Measurements from ENCODE around the gene PSAPL1.

The PSAPL1 gene

DNA sequence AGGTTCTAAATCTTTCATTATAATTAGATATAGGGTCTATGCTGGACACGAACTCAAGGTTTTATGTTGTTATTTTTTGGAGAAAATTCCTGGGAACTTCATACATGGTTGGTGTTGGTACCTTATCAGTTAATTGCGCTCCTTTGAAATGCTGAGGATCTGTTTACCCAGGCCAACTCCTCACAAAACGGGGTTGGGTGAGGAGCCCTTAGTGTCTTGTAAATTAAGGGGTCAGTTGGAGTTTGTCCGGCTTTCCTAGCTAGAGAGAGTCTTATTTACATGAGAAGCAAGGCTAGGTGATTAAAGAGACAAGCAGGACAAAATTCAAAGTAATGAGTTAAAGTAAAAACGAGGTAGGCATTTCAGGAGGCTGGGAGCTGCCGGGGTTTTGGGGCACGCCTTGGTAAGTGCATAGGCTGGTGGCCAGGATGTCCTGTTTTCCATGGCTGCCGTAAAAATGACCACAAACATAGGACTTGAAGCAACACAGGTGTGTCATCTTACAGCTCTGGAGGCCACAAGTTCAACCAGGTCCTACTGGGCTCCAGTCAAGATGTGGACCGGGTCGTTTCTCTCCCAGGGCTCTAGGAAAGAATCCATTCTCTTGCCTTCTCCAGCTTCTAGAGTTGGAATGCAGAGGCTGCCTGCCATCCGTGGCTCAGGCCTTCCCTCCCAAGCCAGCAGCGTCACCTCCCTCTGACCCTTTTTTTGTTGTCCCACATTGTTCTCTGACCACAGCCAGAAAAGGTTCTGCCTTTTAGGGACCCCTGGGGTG, 19.8 kb downstream of the PSAPL1 start:
- H3K27me3 ChIP-seq (ENCODE audit: low read depth): peaks cover 21% of the 10 kb centered on the region; the same call in 1 of the 2 replicates
- no peak overlapping the region for H3K4me3 ChIP-seq
- H3K36me3 ChIP-seq (replicated peaks): no peaks in the 10 kb centered on the region
- DNase-seq (ENCODE audit: low spot score in 2 of 2): no peak
- no peaks in the 10 kb centered on the region for H3K9me3 ChIP-seq
- no peaks in the 10 kb centered on the region for H3K4me1 ChIP-seq
- in situ Hi-C loops (cut with MboI; ENCODE audit: low sequenced_read_pairs): no loop called here

DNA sequence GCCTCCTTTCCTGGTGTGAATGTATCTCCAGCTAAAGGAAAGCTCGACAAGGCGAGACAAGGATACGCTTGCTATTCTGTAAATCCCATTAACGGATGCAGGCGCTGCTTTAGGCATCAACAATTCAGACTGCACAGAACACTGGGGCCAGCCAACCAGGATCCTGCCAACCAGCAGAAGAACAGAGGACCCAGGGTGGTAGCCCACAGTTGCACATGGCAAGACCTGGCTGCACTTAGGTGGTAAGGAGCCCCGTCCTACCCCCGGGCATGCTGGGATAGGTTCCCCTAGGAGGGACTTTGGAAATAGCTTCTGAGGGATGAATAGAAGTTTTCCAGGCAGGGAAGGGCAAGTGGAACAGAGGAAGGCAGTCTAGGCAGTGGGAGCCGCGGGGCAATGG, 20.7 kb downstream of the PSAPL1 start:
- no peaks in the 10 kb centered on the region for H3K9me3 ChIP-seq
- DNase-seq (ENCODE audit: low spot score in 2 of 2): no peak
- no peak overlapping the region for H3K4me3 ChIP-seq
- no peaks in the 10 kb centered on the region for H3K4me1 ChIP-seq
- H3K27me3 ChIP-seq (ENCODE audit: low read depth): peaks cover 21% of the 10 kb centered on the region; the same call in 1 of the 2 replicates
- in situ Hi-C loops (cut with MboI; ENCODE audit: low sequenced_read_pairs): no loop called here
- no peaks in the 10 kb centered on the region for H3K36me3 ChIP-seq (replicated peaks)

- H3K4me1 ChIP-seq: no peaks in the 10 kb centered on the region
- peaks cover 21% of the 10 kb centered on the region; the same call in 1 of the 2 replicates for H3K27me3 ChIP-seq (ENCODE audit: low read depth)
- no peaks in the 10 kb centered on the region for H3K9me3 ChIP-seq
- DNase-seq (ENCODE audit: low spot score in 2 of 2): no peak
- in situ Hi-C loops (cut with MboI; ENCODE audit: low sequenced_read_pairs): no loop called here
- no peaks in the 10 kb centered on the region for H3K36me3 ChIP-seq (replicated peaks)
- H3K4me3 ChIP-seq: no peak overlapping the region
Measured at GRCh38 chr4:7412554-7412912, 22.2 kb downstream of the PSAPL1 start.

DNA sequence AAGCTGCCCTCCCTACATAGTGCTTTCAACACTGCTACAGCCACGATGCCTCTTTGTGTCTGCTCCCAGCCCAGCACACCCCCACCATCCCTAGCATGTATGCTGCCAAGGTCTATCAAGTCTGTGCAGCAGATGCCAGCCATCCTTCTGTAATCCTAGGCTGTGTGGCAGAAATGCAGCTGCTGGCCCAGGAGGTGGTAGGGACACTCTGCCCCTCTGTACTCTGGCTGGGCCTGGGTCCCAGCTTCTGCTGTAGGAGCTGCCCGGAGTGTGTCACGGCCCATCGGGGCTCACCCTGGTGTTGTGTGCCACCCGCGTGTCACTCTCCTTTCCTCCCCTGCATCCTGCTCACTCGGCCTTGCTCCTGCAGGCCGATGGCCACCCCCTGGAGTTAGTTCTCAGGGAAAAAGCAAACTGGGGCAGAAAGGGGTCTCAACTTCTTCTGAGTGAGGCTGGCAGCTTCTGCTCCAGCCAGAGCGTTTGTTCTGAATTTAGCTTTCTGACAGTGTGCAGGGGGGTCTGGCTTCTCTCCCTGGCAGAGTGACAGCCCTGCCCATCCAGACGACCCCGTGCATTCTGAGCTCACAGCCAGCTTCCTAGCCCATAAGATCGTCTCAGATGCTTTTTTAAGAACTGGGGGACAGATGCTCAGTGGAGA, 22.7 kb downstream of the PSAPL1 start:
- Histone ChIP-seq H3K4me1 (no peaks in the 10 kb centered on the region), H3K27me3 (ENCODE audit: low read depth) (peaks cover 22% of the 10 kb centered on the region; the same call in 1 of the 2 replicates), H3K4me3 (no peak overlapping the region), H3K36me3 (replicated peaks) (no peaks in the 10 kb centered on the region), H3K9me3 (no peaks in the 10 kb centered on the region)
- no peak for DNase-seq (ENCODE audit: low spot score in 2 of 2)
- in situ Hi-C loops (cut with MboI; ENCODE audit: low sequenced_read_pairs): no loop called here

GRCh38 chr4:7411491-7411890, 23.2 kb downstream of the PSAPL1 start:
- Histone ChIP-seq H3K36me3 (replicated peaks) (no peaks in the 10 kb centered on the region), H3K4me1 (no peaks in the 10 kb centered on the region), H3K27me3 (ENCODE audit: low read depth) (peaks cover 23% of the 10 kb centered on the region; the same call in 1 of the 2 replicates), H3K4me3 (no peak overlapping the region), H3K9me3 (no peaks in the 10 kb centered on the region)
- DNase-seq (ENCODE audit: low spot score in 2 of 2): no peak
- in situ Hi-C loops (cut with MboI; ENCODE audit: low sequenced_read_pairs): no loop called here

DNA sequence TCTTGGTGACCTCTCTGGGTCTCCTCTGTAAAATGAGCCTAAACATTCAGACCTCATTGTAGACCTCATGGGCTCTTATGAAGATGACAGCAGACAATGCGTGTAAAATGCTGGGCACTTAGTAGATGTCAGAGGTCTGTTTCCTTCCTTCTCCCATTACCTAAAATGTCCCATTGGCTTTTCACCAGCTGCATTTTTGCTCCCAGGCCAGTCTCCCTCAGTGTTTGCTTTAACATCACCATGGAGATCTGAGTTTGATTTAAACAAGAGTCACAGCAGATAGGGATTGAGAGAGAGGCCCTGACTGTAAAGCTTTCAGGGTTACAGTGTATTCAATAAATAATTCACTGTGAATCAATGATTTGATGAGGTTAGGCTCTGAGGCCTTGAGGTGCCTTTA, 24.3 kb downstream of the PSAPL1 start:
- Histone ChIP-seq H3K27me3 (ENCODE audit: low read depth) (peaks cover 23% of the 10 kb centered on the region; the same call in 1 of the 2 replicates), H3K4me1 (no peaks in the 10 kb centered on the region), H3K9me3 (no peaks in the 10 kb centered on the region), H3K4me3 (no peak overlapping the region), H3K36me3 (replicated peaks) (no peaks in the 10 kb centered on the region)
- in situ Hi-C loops (cut with MboI; ENCODE audit: low sequenced_read_pairs): no loop called here
- no peak for DNase-seq (ENCODE audit: low spot score in 2 of 2)

DNA sequence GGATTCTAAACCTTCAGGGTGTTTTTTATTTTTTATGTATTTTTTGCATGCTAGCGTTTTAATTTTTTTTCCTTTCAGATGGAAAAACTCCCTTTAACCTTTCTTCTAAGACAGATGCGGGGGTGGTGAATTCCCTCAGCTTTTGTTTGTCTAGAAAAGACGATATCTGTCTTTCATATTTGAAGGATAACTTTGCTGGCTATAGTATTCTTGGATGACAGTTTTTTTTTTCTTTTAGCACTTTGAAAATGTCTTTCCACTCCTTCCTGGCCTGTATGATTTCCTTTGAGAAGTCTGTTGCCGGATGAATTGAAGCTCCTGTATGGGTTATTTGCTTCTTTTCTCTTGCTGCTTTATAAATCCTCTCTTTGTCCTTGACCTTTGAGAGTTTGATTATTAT, 26.6 kb downstream of the PSAPL1 start:
- in situ Hi-C loops (cut with MboI; ENCODE audit: low sequenced_read_pairs): no loop called here
- no peak overlapping the region for H3K4me3 ChIP-seq
- H3K27me3 ChIP-seq (ENCODE audit: low read depth): peaks cover 12% of the 10 kb centered on the region; the same call in 1 of the 2 replicates
- DNase-seq (ENCODE audit: low spot score in 2 of 2): no peak
- no peaks in the 10 kb centered on the region for H3K4me1 ChIP-seq
- H3K9me3 ChIP-seq: no peaks in the 10 kb centered on the region
- no peaks in the 10 kb centered on the region for H3K36me3 ChIP-seq (replicated peaks)

GRCh38 chr4:7403001-7403400, 31.7 kb downstream of the PSAPL1 start:
- Histone ChIP-seq H3K4me3 (no peak overlapping the region), H3K36me3 (replicated peaks) (no peaks in the 10 kb centered on the region), H3K9me3 (no peaks in the 10 kb centered on the region), H3K27me3 (ENCODE audit: low read depth) (peaks cover 6% of the 10 kb centered on the region), H3K4me1 (no peaks in the 10 kb centered on the region)
- DNase-seq (ENCODE audit: low spot score in 2 of 2): no peak
- in situ Hi-C loops (cut with MboI; ENCODE audit: low sequenced_read_pairs): no loop called here

GRCh38 chr4:7402526-7402925, 32.2 kb downstream of the PSAPL1 start:
- in situ Hi-C loops (cut with MboI; ENCODE audit: low sequenced_read_pairs): no loop called here

DNA sequence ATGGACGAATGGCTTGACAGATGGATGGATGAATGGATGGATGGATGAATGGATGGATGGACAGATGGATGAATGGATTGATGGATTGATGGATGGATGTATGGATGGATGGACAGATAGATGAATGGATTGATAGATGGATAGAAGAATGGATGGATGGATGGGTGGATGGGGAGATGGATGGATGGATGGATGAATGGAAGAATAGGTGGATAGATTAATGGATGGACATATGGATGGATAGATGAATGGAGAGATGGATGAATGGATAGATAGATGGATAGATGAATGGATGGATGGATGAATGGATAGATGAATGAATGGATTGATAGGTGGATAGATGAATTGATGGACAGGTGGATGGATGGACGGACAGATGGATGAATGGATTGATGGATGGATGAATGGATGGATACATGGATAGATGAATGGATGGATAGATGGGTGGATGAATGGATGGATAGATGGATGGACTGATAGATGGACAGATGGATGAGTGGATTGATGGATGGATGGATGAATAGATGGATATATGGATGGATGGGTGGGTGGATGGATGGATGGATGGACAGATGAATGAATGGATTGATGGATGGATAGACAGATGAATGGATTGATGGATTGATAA, 33.9 kb downstream of the PSAPL1 start:
- Histone ChIP-seq H3K36me3 (replicated peaks) (no peaks in the 10 kb centered on the region), H3K4me3 (no peak overlapping the region), H3K4me1 (no peaks in the 10 kb centered on the region), H3K27me3 (ENCODE audit: low read depth) (peaks cover 17% of the 10 kb centered on the region), H3K9me3 (no peaks in the 10 kb centered on the region)
- in situ Hi-C loops (cut with MboI; ENCODE audit: low sequenced_read_pairs): no loop called here
- DNase-seq (ENCODE audit: low spot score in 2 of 2): no peak

More at GRCh38 chr4:7402526-7402925, 32.2 kb downstream of the PSAPL1 start:
- no peak overlapping the region for H3K4me3 ChIP-seq
- H3K4me1 ChIP-seq: no peaks in the 10 kb centered on the region
- DNase-seq (ENCODE audit: low spot score in 2 of 2): no peak
- no peaks in the 10 kb centered on the region for H3K9me3 ChIP-seq
- H3K36me3 ChIP-seq (replicated peaks): no peaks in the 10 kb centered on the region
- peaks cover 11% of the 10 kb centered on the region for H3K27me3 ChIP-seq (ENCODE audit: low read depth)

GRCh38 chr4:7399440-7400234, 35.1 kb downstream of the PSAPL1 start:
- H3K4me3 ChIP-seq: no peak overlapping the region
- in situ Hi-C loops (cut with MboI; ENCODE audit: low sequenced_read_pairs): no loop called here
- H3K27me3 ChIP-seq (ENCODE audit: low read depth): peaks cover 17% of the 10 kb centered on the region
- no peaks in the 10 kb centered on the region for H3K36me3 ChIP-seq (replicated peaks)
- DNase-seq (ENCODE audit: low spot score in 2 of 2): no peak
- H3K9me3 ChIP-seq: no peaks in the 10 kb centered on the region
- no peaks in the 10 kb centered on the region for H3K4me1 ChIP-seq

DNA sequence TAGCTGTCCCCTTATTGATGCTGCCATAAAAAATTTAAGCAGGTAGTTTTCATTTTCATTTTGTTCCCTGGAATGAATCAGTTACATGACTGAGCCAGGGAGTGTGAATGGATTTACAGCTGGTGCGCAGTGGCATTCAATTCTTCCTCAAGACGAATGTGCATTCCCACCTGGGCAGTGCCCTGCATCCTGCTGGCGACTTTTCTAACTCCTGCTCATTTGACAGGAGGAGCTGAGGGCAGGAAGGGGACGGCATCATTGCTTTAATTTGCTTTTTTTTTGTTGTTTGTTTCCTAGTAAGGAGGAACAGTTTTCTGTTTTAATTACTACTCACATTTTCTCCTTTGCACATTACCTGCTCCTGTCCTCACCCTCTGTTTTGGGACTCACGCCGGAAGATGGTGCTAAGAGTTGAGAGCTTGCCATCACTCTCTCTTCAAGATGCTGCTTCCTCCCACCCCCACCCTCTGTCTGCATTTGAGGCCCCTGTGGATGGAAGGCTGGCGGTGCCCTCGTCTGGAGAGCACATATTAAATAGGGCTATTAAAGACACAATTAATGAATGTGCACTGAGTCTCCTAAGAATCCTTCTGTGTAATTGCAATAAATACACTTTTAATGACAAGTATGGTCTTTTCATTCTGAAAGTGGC, 35.8 kb downstream of the PSAPL1 start:
- no peak overlapping the region for H3K4me3 ChIP-seq
- H3K9me3 ChIP-seq: no peaks in the 10 kb centered on the region
- in situ Hi-C loops (cut with MboI; ENCODE audit: low sequenced_read_pairs): no loop called here
- H3K27me3 ChIP-seq (ENCODE audit: low read depth): peaks cover 17% of the 10 kb centered on the region
- no peaks in the 10 kb centered on the region for H3K4me1 ChIP-seq
- no peak for DNase-seq (ENCODE audit: low spot score in 2 of 2)
- H3K36me3 ChIP-seq (replicated peaks): no peaks in the 10 kb centered on the region

- H3K4me3 ChIP-seq: no peak overlapping the region
- no peaks in the 10 kb centered on the region for H3K4me1 ChIP-seq
- in situ Hi-C loops (cut with MboI; ENCODE audit: low sequenced_read_pairs): no loop called here
- no peaks in the 10 kb centered on the region for H3K36me3 ChIP-seq (replicated peaks)
- no peak for DNase-seq (ENCODE audit: low spot score in 2 of 2)
- peaks cover 20% of the 10 kb centered on the region for H3K27me3 ChIP-seq (ENCODE audit: low read depth)
- no peaks in the 10 kb centered on the region for H3K9me3 ChIP-seq
Measured at GRCh38 chr4:7398104-7398423, 36.7 kb downstream of the PSAPL1 start.
